Measurements from ENCODE around the gene VTI1A. TPM values are rescaled to one million over a fixed set of nuclear protein-coding genes. Genes with fewer than 3 reads are reported as not detected.

Gene VTI1A
- polyA plus RNA-seq, 1 of the 3 experiments (the other 2 are of a cell fraction), result 8.3 TPM

- WGBS (ENCODE audit: low lambda C conversion rate), result 89% methylated on average over 2 of the region's 2 CpGs
Measured at GRCh38 chr10:112696592-112696991, 249.6 kb downstream of the VTI1A start.

GRCh38 chr10:112698133-112698817 lies 251.3 kb downstream of the VTI1A start:
- no peak for TF ChIP-seq USF2 (IDR thresholded peaks at IDR 0.05; ENCODE audit: borderline replicate concordance, low read depth, low read length)
- TF ChIP-seq RAD21 (IDR thresholded peaks at IDR 0.05; ENCODE audit: low read length), result no peak
- TF ChIP-seq RFX5 (IDR thresholded peaks at IDR 0.05; ENCODE audit: low read length), result no peak
- no peak for TF ChIP-seq ELF1 (IDR thresholded peaks at IDR 0.05)
- no peak for TF ChIP-seq FOXJ3 (CRISPR knock-in tag; IDR thresholded peaks at IDR 0.05)
- Histone ChIP-seq H2AFZ (ENCODE audit: low read depth) (no peak overlapping the region), H3K9me2 (no peaks in the 10 kb centered on the region), H3K4me2 (no peak overlapping the region), H3K27me3 (ENCODE audit: insufficient read depth) (no peaks in the 10 kb centered on the region), H3K4me3 (ENCODE audit: low read depth in 2 of 2, low read length in 1 of 2) (no peak overlapping the region), H3K9me3 (no peaks in the 10 kb centered on the region), H3K9ac (no peak overlapping the region), H3K79me2 (ENCODE audit: insufficient read depth) (no peaks in the 10 kb centered on the region), H3K4me1 (ENCODE audit: control insufficient read depth in 1 of 2, insufficient read depth in 2 of 2, low read depth in 1 of 2, low read length in 1 of 2) (no peaks in the 10 kb centered on the region), H3K27ac (ENCODE audit: low read depth in 2 of 2, low read length in 1 of 2) (no peak overlapping the region), H3F3A (replicated peaks; ENCODE audit: insufficient read depth) (no peaks in the 10 kb centered on the region), H3K36me3 (replicated peaks in 1 of 2; ENCODE audit: control insufficient read depth in 1 of 2, insufficient read depth in 2 of 2, low read length in 1 of 2) (no peaks in the 10 kb centered on the region), H4K20me1 (ENCODE audit: insufficient read depth) (no peaks in the 10 kb centered on the region)
- CTCF ChIA-PET, result interaction anchor here (0.6 to 1.4 kb wide), 5 partner anchors 9 to 687 kb away, joined by 3 read pairs; no protein-coding TSS in a partner anchor
- POLR2A ChIA-PET, result no interaction called here
- no peak for DNase-seq
- WGBS (ENCODE audit: low lambda C conversion rate), result 91% methylated on average over 7 of the region's 7 CpGs

More at GRCh38 chr10:112696592-112696991, 249.6 kb downstream of the VTI1A start:
- CTCF ChIA-PET, result no interaction called here
- TF ChIP-seq EZH2phosphoT487 (IDR thresholded peaks at IDR 0.05; ENCODE audit: borderline replicate concordance, low read depth) (no peak), JUND (IDR thresholded peaks at IDR 0.05) (no peak), YY1 (IDR thresholded peaks at IDR 0.05; ENCODE audit: low read depth) (no peak), RCOR1 (IDR thresholded peaks at IDR 0.05; ENCODE audit: low read length) (no peak), ZBTB33 (IDR thresholded peaks at IDR 0.05; ENCODE audit: borderline replicate concordance, low read depth) (no peak), RFX5 (IDR thresholded peaks at IDR 0.05; ENCODE audit: low read length) (no peak), FOXM1 (IDR thresholded peaks at IDR 0.05; ENCODE audit: low read depth) (no peak), TCF12 (IDR thresholded peaks at IDR 0.05) (no peak)
- Histone ChIP-seq H3K79me2 (ENCODE audit: insufficient read depth) (no peaks in the 10 kb centered on the region), H3K9ac (no peak overlapping the region), H3F3A (replicated peaks; ENCODE audit: insufficient read depth) (no peaks in the 10 kb centered on the region), H3K27ac (ENCODE audit: low read depth in 2 of 2, low read length in 1 of 2) (no peak overlapping the region), H3K9me3 (no peaks in the 10 kb centered on the region), H3K36me3 (replicated peaks in 1 of 2; ENCODE audit: control insufficient read depth in 1 of 2, insufficient read depth in 2 of 2, low read length in 1 of 2) (no peaks in the 10 kb centered on the region), H4K20me1 (ENCODE audit: insufficient read depth) (no peaks in the 10 kb centered on the region), H3K4me2 (no peak overlapping the region), H3K9me2 (no peaks in the 10 kb centered on the region), H3K4me1 (ENCODE audit: control insufficient read depth in 1 of 2, insufficient read depth in 2 of 2, low read depth in 1 of 2, low read length in 1 of 2) (no peaks in the 10 kb centered on the region), H3K27me3 (ENCODE audit: insufficient read depth) (no peaks in the 10 kb centered on the region), H2AFZ (ENCODE audit: low read depth) (no peak overlapping the region), H3K4me3 (ENCODE audit: low read depth in 2 of 2, low read length in 1 of 2) (no peak overlapping the region)
- POLR2A ChIA-PET, result interaction anchor here (0.7 kb wide), 1 partner anchor 905 kb away, joined by 3 read pairs; no protein-coding TSS in a partner anchor
- DNase-seq, result no peak
